Mononuclear cell (primary cell): Measurements from ENCODE around the gene YPEL2. TPM values are rescaled to one million over a fixed set of nuclear protein-coding genes. Genes with fewer than 3 reads are reported as not detected.
"Not testable (repeated sequence)": the region's sequence is repeated elsewhere in the genome, so short reads cannot be mapped to it uniquely, and the experiment has no call there.

Source experiments
- H3K27me3 ChIP-seq: 2 replicates; pipeline ENCODE4 v1.6.0; 2011; ENCODE audit warnings: low read length, control low read depth; ENCODE audit not compliant: insufficient read depth
- H3K4me1 ChIP-seq: 2 replicates; pipeline ENCODE4 v1.5.1; 2011; ENCODE audit warnings: mild to moderate bottlenecking, low read length, control low read depth; ENCODE audit not compliant: insufficient read depth
- H3K4me3 ChIP-seq: 2 replicates; pipeline ENCODE4 v1.5.1; 2011; ENCODE audit warnings: mild to moderate bottlenecking, low read length, moderate library complexity
- H3K9me3 ChIP-seq: 2 replicates; pipeline ENCODE4 v1.5.1; 2011; ENCODE audit warnings: low read depth, mild to moderate bottlenecking, control low read depth, low read length
- total RNA-seq: library from RNA; depleted of rRNA; stranded (reverse); fragments of >200 nt; gene quantifications from one replicate; pipeline ENCODE4 v1.2.3, GENCODE V29; 2012

Gene YPEL2
- total RNA-seq, 1 donor, result 70.9 TPM

DNA sequence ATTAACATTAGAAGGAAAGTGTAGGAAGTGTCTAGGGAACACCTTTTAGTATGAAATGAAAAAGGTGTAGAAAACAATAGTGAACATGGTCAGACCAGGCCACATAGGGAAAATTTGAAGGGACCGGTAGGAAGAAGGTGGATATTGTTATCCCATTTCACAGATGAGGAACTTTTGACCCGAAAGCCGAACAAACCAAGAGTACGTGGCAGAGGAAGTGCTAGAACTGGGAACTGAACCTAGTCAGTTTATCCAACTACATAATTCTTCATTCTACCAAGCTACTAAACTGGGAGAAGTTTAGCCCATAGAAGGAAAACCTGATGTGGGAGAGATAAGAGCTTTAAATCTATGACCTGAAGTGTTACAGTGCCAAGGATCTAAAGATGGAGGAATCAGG is 43.2 kb downstream of the YPEL2 start:
- peaks cover 70% of the 10 kb centered on the region for H3K4me1 ChIP-seq

DNA sequence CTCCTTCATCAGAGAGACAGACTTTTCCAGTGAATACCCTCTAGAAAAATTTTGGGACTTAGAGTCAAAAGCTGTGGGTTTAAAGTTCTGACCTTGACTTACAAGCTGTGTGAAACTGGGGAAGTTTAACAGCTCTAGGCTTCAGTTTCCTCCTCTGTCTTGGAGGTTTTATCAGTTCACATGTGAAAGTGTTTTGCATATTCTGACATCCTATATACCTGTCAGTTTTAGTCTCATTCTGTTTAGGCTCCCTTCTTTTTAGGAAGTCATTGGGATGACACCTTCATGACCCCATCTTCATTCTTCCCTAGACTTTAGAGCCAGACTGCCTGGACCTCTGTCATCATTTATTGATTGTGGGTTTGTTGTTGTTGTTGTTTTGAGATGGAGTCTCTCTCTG is 44.4 kb downstream of the YPEL2 start:
- no peaks in the 10 kb centered on the region for H3K27me3 ChIP-seq
- no peak overlapping the region for H3K4me3 ChIP-seq
- H3K9me3 ChIP-seq, result no peaks in the 10 kb centered on the region
- peaks cover 63% of the 10 kb centered on the region for H3K4me1 ChIP-seq

More for the DNA sequence above, 43.2 kb downstream of the YPEL2 start:
- Histone ChIP-seq H3K9me3 (no peaks in the 10 kb centered on the region), H3K4me3 (no peak overlapping the region), H3K27me3 (no peaks in the 10 kb centered on the region)

DNA sequence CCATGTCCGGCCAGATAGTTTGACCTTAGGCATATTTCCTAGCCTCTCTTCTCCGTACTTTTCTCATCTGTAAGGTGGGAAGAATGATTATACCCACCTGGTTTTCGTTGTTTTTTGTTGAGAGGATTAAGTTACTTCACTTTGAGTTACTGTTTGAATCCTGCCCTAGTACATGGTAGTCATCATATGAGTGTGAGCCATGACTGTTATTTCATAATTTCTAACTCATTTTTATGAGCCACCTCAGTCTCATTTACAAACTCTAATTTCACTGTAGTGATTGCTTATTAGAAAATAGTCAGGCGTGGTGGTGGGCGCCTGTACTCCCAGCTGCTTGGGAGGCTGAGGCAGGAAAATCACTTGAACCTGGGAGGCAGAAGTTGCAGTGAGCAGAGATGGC is 45.1 kb downstream of the YPEL2 start:
- Histone ChIP-seq H3K9me3 (no peaks in the 10 kb centered on the region), H3K27me3 (no peaks in the 10 kb centered on the region), H3K4me1 (peaks cover 63% of the 10 kb centered on the region)

DNA sequence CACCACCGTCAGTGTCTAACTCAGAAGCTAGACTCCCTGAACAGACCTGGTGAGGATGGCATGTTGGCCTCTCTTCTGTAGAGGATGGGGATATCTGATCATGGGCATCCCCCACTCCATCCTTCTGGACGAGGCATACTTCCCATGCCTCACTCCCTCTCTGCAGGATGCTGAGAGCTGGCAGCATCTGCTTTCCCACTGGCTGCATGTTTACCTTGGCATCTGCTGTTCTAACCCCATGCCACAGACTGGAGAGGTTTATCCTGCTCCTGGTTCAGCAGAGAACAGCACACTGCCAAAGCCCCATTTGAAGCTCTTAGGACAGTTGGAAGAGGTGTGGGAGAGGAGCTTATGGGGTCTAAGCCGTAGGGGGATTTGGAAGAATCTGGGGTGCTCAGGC is 46.0 kb downstream of the YPEL2 start:
- no peak overlapping the region for H3K4me3 ChIP-seq
- H3K27me3 ChIP-seq, result no peaks in the 10 kb centered on the region
- H3K9me3 ChIP-seq, result no peaks in the 10 kb centered on the region
- H3K4me1 ChIP-seq, result peaks cover 54% of the 10 kb centered on the region

More for the DNA sequence above, 45.1 kb downstream of the YPEL2 start:
- no peak overlapping the region for H3K4me3 ChIP-seq

DNA sequence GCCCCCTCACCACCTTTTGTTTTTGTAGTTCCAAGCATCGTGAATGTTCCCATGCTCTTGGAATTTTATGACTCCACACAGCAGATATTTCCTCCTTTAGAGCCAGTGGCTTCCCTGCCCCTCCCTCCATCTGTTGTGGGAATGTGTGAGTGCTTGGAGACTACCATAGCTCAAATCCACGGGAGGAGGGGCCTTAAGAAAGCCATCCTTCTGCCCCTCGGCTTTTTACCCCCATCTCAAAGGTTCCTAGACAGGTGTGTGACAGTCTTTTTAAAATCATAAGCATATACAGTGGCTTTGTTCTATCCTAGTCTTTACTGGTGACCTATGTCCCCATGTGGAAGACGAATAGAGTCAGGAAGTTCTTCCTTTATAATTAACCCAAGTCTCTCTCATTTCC is 47.2 kb downstream of the YPEL2 start:
- Histone ChIP-seq H3K27me3 (no peaks in the 10 kb centered on the region), H3K4me1 (peaks cover 42% of the 10 kb centered on the region), H3K9me3 (no peaks in the 10 kb centered on the region), H3K4me3 (no peak overlapping the region)

DNA sequence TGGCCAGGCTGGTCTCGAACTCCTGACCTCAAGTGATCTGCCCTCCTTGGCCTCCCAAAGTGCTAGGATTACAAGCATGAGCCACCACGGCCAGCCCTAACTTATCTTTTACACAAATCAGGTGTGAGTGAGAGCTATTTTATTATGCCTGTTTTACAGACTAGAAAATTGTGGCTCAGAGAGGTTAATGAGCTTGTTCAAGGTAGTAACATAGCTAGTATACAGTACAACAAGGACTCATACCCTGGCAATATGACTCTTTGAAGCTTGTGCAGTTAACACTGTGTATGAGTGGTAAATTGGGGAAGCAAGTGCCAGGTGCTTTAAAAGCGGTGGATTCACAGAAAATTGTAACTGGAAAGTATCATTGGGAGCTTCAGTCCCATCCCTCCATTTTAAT is 49.0 kb downstream of the YPEL2 start:
- Histone ChIP-seq H3K4me3 (no peak overlapping the region), H3K9me3 (no peaks in the 10 kb centered on the region), H3K4me1 (peaks cover 24% of the 10 kb centered on the region), H3K27me3 (no peaks in the 10 kb centered on the region)

DNA sequence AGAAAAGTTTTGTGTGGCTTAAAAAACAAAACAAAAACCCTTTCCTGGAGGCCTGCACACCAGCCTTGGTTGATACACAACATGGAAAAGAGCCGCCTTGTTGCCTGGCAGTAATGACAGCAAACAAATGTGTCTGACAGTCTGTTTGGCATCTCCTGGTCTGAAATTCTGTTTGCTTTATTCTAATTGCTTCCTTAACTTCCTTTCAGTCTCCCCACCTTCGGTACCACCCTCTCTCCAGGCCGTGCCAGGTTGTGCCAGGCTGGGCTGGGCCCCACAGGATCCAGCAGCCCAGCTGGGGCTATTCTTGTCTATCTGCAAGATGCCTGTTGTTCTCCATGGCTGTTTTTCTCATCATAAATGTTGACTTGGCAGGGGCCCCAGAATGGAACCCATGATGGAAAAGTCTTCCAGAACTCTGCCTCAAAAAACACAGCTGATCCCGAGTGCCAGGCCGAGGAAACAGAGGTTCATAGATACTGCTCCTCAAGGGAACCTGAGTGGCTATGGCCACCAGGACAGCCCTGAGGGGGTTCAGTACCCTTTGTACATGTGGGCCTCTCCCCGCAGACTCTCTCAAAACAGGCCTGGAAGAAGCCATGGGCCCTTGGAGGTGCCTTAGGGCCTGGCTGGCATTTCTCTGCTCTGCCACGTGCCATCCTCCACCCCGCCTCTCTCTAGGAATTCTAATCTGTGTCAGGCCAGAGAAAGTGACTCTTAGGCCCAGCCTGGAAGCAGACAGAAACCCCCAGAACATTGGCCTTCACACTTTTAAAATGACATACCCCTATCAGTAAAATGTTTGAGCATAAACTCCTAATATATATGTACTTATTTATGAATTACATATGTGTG is 50.5 kb downstream of the YPEL2 start:
- H3K9me3 ChIP-seq, result no peaks in the 10 kb centered on the region
- no peak overlapping the region for H3K4me3 ChIP-seq
- H3K4me1 ChIP-seq, result peaks cover 9% of the 10 kb centered on the region
- H3K27me3 ChIP-seq, result no peaks in the 10 kb centered on the region

DNA sequence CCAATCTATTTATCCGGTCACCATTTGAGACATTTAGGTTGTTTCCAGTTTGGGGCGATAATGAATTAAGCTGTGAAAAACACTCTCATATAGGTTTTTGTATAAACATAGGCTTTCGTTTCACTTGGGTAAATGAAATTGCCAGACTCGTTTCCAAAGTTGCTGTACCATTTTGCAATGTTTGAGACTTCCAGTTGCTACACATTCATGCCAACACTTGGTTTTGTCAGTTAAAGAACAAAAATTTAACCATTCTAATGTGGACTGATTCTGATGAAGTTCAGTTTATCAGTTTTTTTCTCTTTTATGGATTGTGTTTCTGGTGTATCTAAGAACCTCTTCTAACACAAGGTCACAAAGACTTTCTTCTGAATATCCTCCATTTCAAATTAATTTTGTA is 52.4 kb downstream of the YPEL2 start:
- no peaks in the 10 kb centered on the region for H3K9me3 ChIP-seq
- peaks cover 8% of the 10 kb centered on the region for H3K4me1 ChIP-seq
- H3K27me3 ChIP-seq, result no peaks in the 10 kb centered on the region
- no peak overlapping the region for H3K4me3 ChIP-seq

DNA sequence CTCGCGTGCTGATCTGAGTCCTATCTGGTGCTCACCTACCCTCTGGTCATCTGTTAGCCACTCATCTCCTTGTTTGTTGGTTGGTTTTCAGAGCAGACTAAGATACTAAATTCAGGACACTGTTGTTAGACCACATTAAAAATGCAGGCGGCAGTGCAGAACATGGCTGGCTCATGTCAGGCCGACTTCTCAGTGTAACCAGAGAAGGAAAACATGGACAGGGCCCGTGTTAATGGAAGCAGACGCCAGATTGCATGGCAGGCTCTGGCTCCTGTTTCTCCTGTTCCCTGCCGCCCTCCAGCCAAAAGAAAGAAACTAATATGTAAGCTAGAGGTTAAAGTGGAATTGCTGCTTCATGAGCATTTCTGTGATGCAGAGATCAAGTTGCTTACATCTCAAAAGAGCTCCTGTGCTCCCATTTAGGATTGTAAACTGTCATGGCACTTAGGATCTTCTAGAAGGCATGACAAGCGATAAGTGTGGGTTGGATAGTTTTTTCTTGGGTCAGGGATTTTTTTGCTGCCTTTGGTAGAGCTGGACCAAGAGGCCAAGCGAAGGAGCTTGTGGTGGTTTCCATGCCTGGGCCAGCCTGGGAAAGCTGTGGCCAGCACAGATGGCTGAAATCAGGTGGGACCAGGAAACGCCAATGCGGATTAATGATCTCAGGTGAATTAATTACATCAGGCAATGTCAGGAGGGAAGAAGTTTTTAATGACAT is 56.1 kb downstream of the YPEL2 start:
- Histone ChIP-seq H3K27me3 (no peaks in the 10 kb centered on the region), H3K4me1 (no peaks in the 10 kb centered on the region), H3K9me3 (no peaks in the 10 kb centered on the region), H3K4me3 (no peak overlapping the region)

DNA sequence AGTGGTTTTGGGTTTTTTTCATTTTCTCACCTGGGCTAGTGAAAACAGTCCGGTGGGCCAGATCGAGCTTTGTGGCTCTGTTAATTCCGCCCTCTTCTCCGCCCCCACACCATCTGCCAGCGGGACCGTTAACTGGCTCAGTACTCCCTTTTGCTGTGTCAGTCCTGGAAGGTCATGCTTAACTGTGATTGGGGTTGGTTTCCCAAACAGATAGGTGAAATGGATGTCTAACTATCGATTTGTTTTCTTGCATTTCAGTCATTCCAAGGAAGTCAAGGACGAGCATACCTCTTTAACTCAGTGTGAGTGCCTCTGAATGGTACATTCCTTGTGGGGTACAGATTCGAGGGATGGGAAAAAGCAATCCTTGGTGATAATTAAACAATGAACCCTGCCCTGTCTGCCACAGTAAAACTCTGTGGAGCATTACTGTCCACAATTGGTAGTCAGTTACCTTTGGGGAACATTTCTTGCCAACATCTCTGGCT is 56.7 kb downstream of the YPEL2 start:
- Histone ChIP-seq H3K4me1 (no peaks in the 10 kb centered on the region), H3K27me3 (no peaks in the 10 kb centered on the region), H3K9me3 (no peaks in the 10 kb centered on the region), H3K4me3 (no peak overlapping the region)

DNA sequence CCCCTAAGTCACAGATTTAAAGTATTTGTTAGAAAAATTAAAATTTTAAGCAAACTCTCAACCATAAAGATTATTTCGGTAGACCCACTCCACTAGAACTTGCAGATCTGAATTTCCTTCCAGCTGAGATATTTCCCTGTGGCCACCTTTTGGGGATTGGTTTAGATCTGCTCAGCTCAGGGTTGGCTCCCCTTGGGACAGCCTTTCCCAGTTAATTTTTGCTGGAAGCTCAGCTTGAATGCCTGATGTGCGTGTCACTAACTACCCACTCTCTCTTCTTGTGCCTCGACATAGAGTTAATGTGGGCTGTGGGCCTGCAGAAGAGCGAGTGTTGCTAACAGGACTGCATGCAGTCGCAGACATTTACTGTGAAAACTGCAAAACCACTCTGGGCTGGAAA is 57.6 kb downstream of the YPEL2 start:
- H3K27me3 ChIP-seq, result no peaks in the 10 kb centered on the region
- H3K4me3 ChIP-seq, result no peak overlapping the region
- no peaks in the 10 kb centered on the region for H3K4me1 ChIP-seq
- no peaks in the 10 kb centered on the region for H3K9me3 ChIP-seq

DNA sequence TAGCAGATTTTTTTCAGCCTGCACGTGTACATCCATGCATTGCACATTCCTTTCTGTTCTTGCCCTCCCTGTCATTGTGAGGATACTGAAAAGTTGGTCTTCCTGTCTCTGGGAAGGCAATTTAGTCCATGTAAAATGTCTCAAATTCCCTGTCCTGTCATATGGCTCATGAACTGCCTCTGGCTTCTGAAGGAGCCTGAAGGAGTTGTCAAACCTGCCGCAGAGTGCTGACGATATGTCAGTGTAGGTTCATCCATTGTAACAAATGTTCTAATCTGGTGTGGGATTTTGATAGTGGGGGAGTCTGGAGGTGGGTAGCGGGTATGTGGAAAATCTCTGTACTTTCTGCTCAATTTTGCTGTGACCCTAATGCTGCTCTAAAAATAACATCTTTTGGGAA is 59.6 kb downstream of the YPEL2 start:
- H3K4me1 ChIP-seq, result no peaks in the 10 kb centered on the region
- H3K27me3 ChIP-seq, result no peaks in the 10 kb centered on the region
- no peak overlapping the region for H3K4me3 ChIP-seq
- no peaks in the 10 kb centered on the region for H3K9me3 ChIP-seq

DNA sequence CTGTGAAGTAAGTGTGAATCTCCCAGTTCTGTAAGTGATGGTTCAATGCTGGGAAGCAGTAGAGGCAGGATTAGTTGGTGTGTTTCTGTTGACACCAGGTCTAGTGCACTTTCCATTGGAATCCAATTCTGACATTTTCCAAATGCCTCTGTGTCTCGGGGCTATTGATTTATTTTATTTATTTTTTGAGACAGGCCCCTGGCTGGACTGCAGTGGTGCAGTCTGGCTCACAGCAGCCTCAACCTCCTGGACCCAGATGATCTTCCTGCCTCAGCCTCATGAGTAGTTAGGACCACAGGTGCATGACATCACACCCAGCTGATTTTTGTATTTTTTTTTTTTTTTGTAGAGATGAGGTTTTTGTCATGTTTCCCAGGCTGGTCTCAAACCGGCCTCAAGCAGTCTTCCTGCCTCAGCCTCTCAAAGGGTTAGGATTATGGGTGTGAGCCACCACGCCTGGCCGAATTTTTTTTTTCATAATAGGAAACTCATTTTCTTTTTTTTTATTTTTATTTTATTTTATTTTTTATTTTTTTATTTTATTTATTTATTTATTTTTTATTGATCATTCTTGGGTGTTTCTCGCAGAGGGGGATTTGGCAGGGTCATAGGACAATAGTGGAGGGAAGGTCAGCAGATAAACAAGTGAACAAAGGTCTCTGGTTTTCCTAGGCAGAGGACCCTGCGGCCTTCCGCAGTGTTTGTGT is 61.7 kb downstream of the YPEL2 start:
- no peaks in the 10 kb centered on the region for H3K9me3 ChIP-seq
- no peaks in the 10 kb centered on the region for H3K27me3 ChIP-seq
- H3K4me1 ChIP-seq, result no peaks in the 10 kb centered on the region
- no peak overlapping the region for H3K4me3 ChIP-seq

DNA sequence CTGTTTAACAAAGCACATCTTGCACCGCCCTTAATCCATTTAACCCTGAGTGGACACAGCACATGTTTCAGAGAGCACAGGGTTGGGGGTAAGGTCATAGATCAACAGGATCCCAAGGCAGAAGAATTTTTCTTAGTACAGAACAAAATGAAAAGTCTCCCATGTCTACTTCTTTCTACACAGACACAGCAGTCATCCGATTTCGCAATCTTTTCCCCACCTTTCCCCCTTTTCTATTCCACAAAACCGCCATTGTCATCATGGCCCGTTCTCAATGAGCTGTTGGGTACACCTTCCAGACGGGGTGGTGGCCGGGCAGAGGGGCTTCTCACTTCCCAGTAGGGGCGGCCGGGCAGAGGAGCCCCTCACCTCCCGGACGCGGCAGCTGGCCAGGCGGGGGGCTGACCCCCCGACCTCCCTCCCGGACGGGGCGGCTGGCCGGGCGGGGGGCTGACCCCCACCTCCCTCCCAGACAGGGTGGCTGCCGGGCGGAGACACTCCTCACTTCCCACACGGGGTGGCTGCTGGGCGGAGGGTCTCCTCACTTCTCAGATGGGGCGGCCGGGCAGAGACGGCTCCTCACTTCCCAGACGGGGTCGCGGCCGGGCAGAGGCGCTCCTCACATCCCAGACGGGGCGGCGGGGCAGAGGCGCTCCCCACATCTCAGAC is 62.4 kb downstream of the YPEL2 start:
- not testable (repeated sequence) for H3K4me3 ChIP-seq, H3K4me1 ChIP-seq, H3K27me3 ChIP-seq, H3K9me3 ChIP-seq
